IMR-90 (cell line): Measurements from ENCODE around the gene RALGPS2. TPM values are rescaled to one million over a fixed set of nuclear protein-coding genes. Genes with fewer than 3 reads are reported as not detected.
A peak's percentile ranks its signal among the peaks of the same experiment; 100 is the strongest.

Source experiments
- ATAC-seq: fragments of 200-7000 bp; cut with Tn5 transposase; 2 replicates; pipeline ENCODE4 v1.9.1; 2020; ENCODE audit warnings: low read depth, mild to moderate bottlenecking, moderate library complexity
- BruUV-seq: library from RNA; stranded (reverse); fragments of 400-500 nt; replicated peaks from 2 replicates; lab custom pipeline; 2021; lab: Mats Ljungman, UMichigan
- CTCF ChIA-PET: fragments of 300-600 bp; formaldehyde crosslinking; extraction: SDS; loops from one replicate; lab custom pipeline; 2021; ENCODE audit warnings: antibody characterized with exemption; lab: Yijun Ruan, JAX
- POLR2A ChIA-PET: fragments of 300-600 bp; sonication (Branson Sonifier 250); formaldehyde crosslinking; loops from one replicate; lab custom pipeline; 2022; ENCODE audit warnings: antibody characterized with exemption; ENCODE audit not compliant: unreplicated experiment; lab: Charles Lee
- DNase-seq: peaks from one replicate; pipeline ENCODE4 v3.0.0; 2013
- H2AFZ ChIP-seq: replicated peaks from 2 replicates; pipeline ENCODE3; 2013; ENCODE audit warnings: low read length, mild to moderate bottlenecking; ENCODE audit not compliant: poor library complexity
- H2AK5ac ChIP-seq: 2 replicates; pipeline ENCODE4 v1.6.1; 2013; ENCODE audit warnings: low read depth, low read length, inconsistent platforms
- H2AK9ac ChIP-seq: replicated peaks from 2 replicates; pipeline ENCODE3; 2013; ENCODE audit warnings: mild to moderate bottlenecking, low read depth, low read length, moderate library complexity; ENCODE audit not compliant: poor library complexity
- H2BK120ac ChIP-seq: 2 replicates; pipeline ENCODE4 v1.6.1; 2013; ENCODE audit warnings: low read depth, low read length, inconsistent platforms
- H2BK15ac ChIP-seq: 3 replicates; pipeline ENCODE4 v1.6.1; 2013; ENCODE audit warnings: low read depth, low read length, inconsistent platforms
- H2BK20ac ChIP-seq: 2 replicates; pipeline ENCODE4 v1.6.1; 2013; ENCODE audit warnings: low read depth, mild to moderate bottlenecking, inconsistent platforms, low read length, moderate library complexity
- H2BK5ac ChIP-seq: 2 replicates; pipeline ENCODE4 v1.6.1; 2013; ENCODE audit warnings: mild to moderate bottlenecking, low read depth, low read length, inconsistent platforms; ENCODE audit not compliant: poor library complexity, severe bottlenecking
- H3K14ac ChIP-seq: replicated peaks from 2 replicates; pipeline ENCODE4 v1.6.1; 2013; ENCODE audit warnings: low read depth, low read length, inconsistent platforms
- H3K18ac ChIP-seq: 2 replicates; pipeline ENCODE4 v1.6.1; 2013; ENCODE audit warnings: low read depth, low read length, control low read depth
- H3K23ac ChIP-seq: 2 replicates; pipeline ENCODE4 v1.6.1; 2013; ENCODE audit warnings: low read depth, low read length, inconsistent platforms
- H3K27ac ChIP-seq: 2 replicates; pipeline ENCODE4 v1.5.1; 2013; ENCODE audit warnings: mild to moderate bottlenecking, control low read depth, low read length; ENCODE audit not compliant: insufficient read depth
- H3K27me3 ChIP-seq: 2 replicates; pipeline ENCODE4 v1.6.1; 2013; ENCODE audit warnings: low read length; ENCODE audit not compliant: control insufficient read depth, insufficient read depth
- H3K36me3 ChIP-seq: 2 replicates; pipeline ENCODE4 v1.6.1; 2013; ENCODE audit warnings: low read length, mixed read lengths; ENCODE audit not compliant: control insufficient read depth, insufficient read depth
- H3K4ac ChIP-seq: 2 replicates; pipeline ENCODE4 v1.6.1; 2013; ENCODE audit warnings: low read depth, low read length, inconsistent platforms
- H3K4me1 ChIP-seq: 2 replicates; pipeline ENCODE4 v1.6.1; 2013; ENCODE audit warnings: low read length, mixed read lengths; ENCODE audit not compliant: control insufficient read depth, insufficient read depth
- H3K4me2 ChIP-seq: 2 replicates; pipeline ENCODE4 v1.6.1; 2013; ENCODE audit warnings: low read depth, mild to moderate bottlenecking, control low read depth, low read length, moderate library complexity
- H3K4me3 ChIP-seq: 2 replicates; pipeline ENCODE4 v1.5.1; 2013; ENCODE audit warnings: low read depth, mild to moderate bottlenecking, control low read depth, low read length, moderate library complexity; ENCODE audit not compliant: insufficient read depth
- H3K56ac ChIP-seq: 2 replicates; pipeline ENCODE4 v1.6.1; 2013; ENCODE audit warnings: low read length, inconsistent platforms; ENCODE audit not compliant: insufficient read depth; ENCODE audit errors: extremely low read depth
- H3K79me1 ChIP-seq, 2 experiments: 2 replicates each; pipeline ENCODE4 v1.6.1; 2013; ENCODE audit warnings: low read length in 2 of 2, inconsistent platforms in 1 of 2, low read depth in 1 of 2
- H3K9ac ChIP-seq: 2 replicates; pipeline ENCODE4 v1.6.1; 2013; ENCODE audit warnings: low read depth, low read length, control low read depth
- H3K9me1 ChIP-seq: 2 replicates; pipeline ENCODE4 v1.6.1; 2013; ENCODE audit warnings: low read length, inconsistent platforms; ENCODE audit not compliant: insufficient read depth
- H3K9me3 ChIP-seq: 2 replicates; pipeline ENCODE4 v1.6.1; 2013; ENCODE audit warnings: low read length; ENCODE audit not compliant: control insufficient read depth, insufficient read depth
- H4K20me1 ChIP-seq: 2 replicates; pipeline ENCODE4 v1.6.1; 2013; ENCODE audit warnings: low read length, inconsistent platforms; ENCODE audit not compliant: insufficient read depth
- H4K5ac ChIP-seq: 2 replicates; pipeline ENCODE4 v1.6.1; 2013; ENCODE audit warnings: mild to moderate bottlenecking, low read depth, low read length, control low read depth
- H4K8ac ChIP-seq, 2 experiments: 2 replicates each; pipeline ENCODE4 v1.6.1; 2013; ENCODE audit warnings: low read depth in 2 of 2, low read length in 2 of 2, control low read depth in 1 of 2, inconsistent platforms in 1 of 2
- H4K91ac ChIP-seq: 2 replicates; pipeline ENCODE4 v1.6.1; 2013; ENCODE audit warnings: low read depth, low read length, inconsistent platforms; ENCODE audit not compliant: insufficient read depth
- CHD1 ChIP-seq: IDR thresholded peaks from 2 replicates; pipeline ENCODE4 v1.6.1; 2012; ENCODE audit warnings: low read depth, low read length, improper control_type of control experiment
- MAFK ChIP-seq: IDR thresholded peaks from 2 replicates; pipeline ENCODE4 v1.6.1; 2012; ENCODE audit warnings: low read depth, low read length, improper control_type of control experiment
- RAD21 ChIP-seq: IDR thresholded peaks from 2 replicates; pipeline ENCODE4 v1.6.1; 2012; ENCODE audit warnings: low read length, improper control_type of control experiment
- USF2 ChIP-seq: fragments of 150-350 bp; IDR thresholded peaks from 2 replicates; pipeline ENCODE4 v1.6.1; 2017; ENCODE audit warnings: mild to moderate bottlenecking, antibody characterized with exemption, low read length, low read depth
- WGBS, 2 experiments: methylation state at CpG; one replicate each; pipeline versions ENCODE4 v1.1.5 to v1.1.7; 2013; ENCODE audit warnings: missing lambda C conversion rate in 2 of 2; ENCODE audit not compliant: insufficient read length in 1 of 2; ENCODE audit errors: extremely low coverage in 2 of 2; 5-methylcytosine and 5-hydroxymethylcytosine counted together
- dilution Hi-C: fragments of 300-500 bp; cut with HindIII; formaldehyde crosslinking; loops from one replicate; pipeline ENCODE4 v1.14.3; 2018; ENCODE audit warnings: low sequenced_read_pairs; ENCODE audit not compliant: unreplicated experiment
- in situ Hi-C: fragments of 300-500 bp; cut with MboI; formaldehyde crosslinking; loops from 3 replicates; pipeline ENCODE4 v1.14.3; 2019; ENCODE audit warnings: low sequenced_read_pairs, inconsistent platforms, mixed read lengths
- intact Hi-C: fragments of 100-400 bp; cut with micrococcal nuclease; formaldehyde crosslinking; loops from 2 replicates; pipeline ENCODE4 v1.10.0; 2022
- polyA plus RNA-seq, 3 experiments: library from polyadenylated mRNA; depleted of rRNA; stranded (reverse); fragments of >200 nt; gene quantifications; 2 replicates each; pipeline ENCODE4 v1.2.3, GENCODE V29; 2012; ENCODE audit warnings: low replicate concordance in 1 of 3
- total RNA-seq: library from RNA; depleted of rRNA; stranded (reverse); fragments of >200 nt; gene quantifications from 2 replicates; pipeline ENCODE4 v1.2.3, GENCODE V29; 2012
- TF ChIP-seq, protein P1 (sequence below): fragments of 150-350 bp; IDR thresholded peaks from 2 replicates; pipeline ENCODE4 v1.6.1; 2016; ENCODE audit warnings: low read depth, mild to moderate bottlenecking, low read length, moderate library complexity, borderline replicate concordance

The RALGPS2 gene
- total and polyA plus RNA-seq, 2 of the 4 experiments (the other 2 are of a cell fraction) = 13.8 to 148 TPM

- BruUV-seq = no TSS peak
- Histone ChIP-seq H3K23ac (no peak overlapping the region), H2AK9ac (no peak overlapping the region), H2AK5ac (no peak overlapping the region), H3K9ac (no peak overlapping the region), H3K4me2 (no peak overlapping the region), H4K20me1 (peaks cover 11% of the 10 kb centered on the region; the same call in 1 of the 2 replicates), H4K5ac (no peak overlapping the region), H3K9me1 (no peaks in the 10 kb centered on the region; the same call in 1 of the 2 replicates), H3K4ac (no peak overlapping the region), H4K91ac (no peak overlapping the region), H3K36me3 (peaks cover 21% of the 10 kb centered on the region), H3K18ac (no peak overlapping the region), H3K14ac (no peak overlapping the region), H2AFZ (no peak overlapping the region), H4K8ac (no peak overlapping the region), H2BK5ac (no peak overlapping the region), H2BK20ac (no peak overlapping the region), H3K4me3 (no peak overlapping the region), H2BK15ac (no peak overlapping the region; the same call in 2 of the 3 replicates), H3K79me1 (peaks cover 24 to 44% of the 10 kb centered on the region in 2 experiments), H2BK120ac (no peak overlapping the region), H3K4me1 (no peaks in the 10 kb centered on the region; the same call in 1 of the 2 replicates), H3K9me3 (no peaks in the 10 kb centered on the region), H3K56ac (no peak overlapping the region), H3K27me3 (no peaks in the 10 kb centered on the region), H3K27ac (no peak overlapping the region)
- CTCF ChIA-PET = interaction anchor here (1.1 to 1.3 kb wide), 2 partner anchors 12 to 196 kb away, joined by 3 to 4 read pairs; no protein-coding TSS in a partner anchor
- POLR2A ChIA-PET = no interaction called here
- no peak for DNase-seq
- in situ Hi-C loops = loop anchor here (10.0 kb wide), 1 partner anchor 194 kb away; no protein-coding TSS in a partner anchor
- intact Hi-C loops = no loop called here
- no peak for ATAC-seq
- no CpG with 5 or more reads among the region's 1 CpG for WGBS, 2 experiments
- TF ChIP-seq RAD21 (no peak), USF2 (no peak), CHD1 (no peak), MAFK (peak; percentile 39)
- TF ChIP-seq, protein P1, sequence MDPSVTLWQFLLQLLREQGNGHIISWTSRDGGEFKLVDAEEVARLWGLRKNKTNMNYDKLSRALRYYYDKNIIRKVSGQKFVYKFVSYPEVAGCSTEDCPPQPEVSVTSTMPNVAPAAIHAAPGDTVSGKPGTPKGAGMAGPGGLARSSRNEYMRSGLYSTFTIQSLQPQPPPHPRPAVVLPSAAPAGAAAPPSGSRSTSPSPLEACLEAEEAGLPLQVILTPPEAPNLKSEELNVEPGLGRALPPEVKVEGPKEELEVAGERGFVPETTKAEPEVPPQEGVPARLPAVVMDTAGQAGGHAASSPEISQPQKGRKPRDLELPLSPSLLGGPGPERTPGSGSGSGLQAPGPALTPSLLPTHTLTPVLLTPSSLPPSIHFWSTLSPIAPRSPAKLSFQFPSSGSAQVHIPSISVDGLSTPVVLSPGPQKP = no peak
- dilution Hi-C loops = no loop called here
Measured at GRCh38 chr1:178738780-178739179, 13.7 kb downstream of the RALGPS2 start.
